PC-3 (cell line): Measurements from ENCODE around the gene SLC38A4. TPM values are rescaled to one million over a fixed set of nuclear protein-coding genes. Genes with fewer than 3 reads are reported as not detected.

ENCODE experiments used
- ATAC-seq: fragments of 200-7000 bp; cut with Tn5 transposase; 2 replicates; pipeline ENCODE4 v1.9.1; 2020; ENCODE audit warnings: mild to moderate bottlenecking, moderate library complexity
- BruUV-seq: library from RNA; stranded (reverse); fragments of 400-500 nt; replicated peaks from 2 replicates; lab custom pipeline; 2021; lab: Mats Ljungman, UMichigan
- CTCF ChIA-PET: fragments of 300-600 bp; sonication (Branson Sonifier 250); formaldehyde crosslinking; loops from one replicate; lab custom pipeline; 2022; ENCODE audit warnings: antibody characterized with exemption; lab: Charles Lee
- POLR2A ChIA-PET: fragments of 300-600 bp; sonication (Branson Sonifier 250); formaldehyde crosslinking; loops from one replicate; lab custom pipeline; 2022; ENCODE audit warnings: antibody characterized with exemption; ENCODE audit not compliant: unreplicated experiment; lab: Charles Lee
- DNase-seq: peaks from one replicate; pipeline ENCODE4 v3.0.0-alpha.2; 2015
- H2AFZ ChIP-seq: fragments of 300-600 bp; sonication (generic); 2 replicates; pipeline ENCODE4 v1.6.0; 2016; ENCODE audit warnings: antibody characterized with exemption, low read length
- H3F3A ChIP-seq: fragments of 300-600 bp; sonication (generic); one replicate; pipeline ENCODE4 v1.6.0; 2017; ENCODE audit warnings: antibody characterized with exemption, low read length, control low read depth, mild to moderate bottlenecking; ENCODE audit not compliant: unreplicated experiment
- H3K27ac ChIP-seq: fragments of 300-600 bp; sonication (generic); 2 replicates; pipeline ENCODE4 v1.5.1; 2016; ENCODE audit warnings: mild to moderate bottlenecking, low read length
- H3K27me3 ChIP-seq: fragments of 300-600 bp; sonication (generic); 2 replicates; pipeline ENCODE4 v1.6.1; 2016; ENCODE audit warnings: low read length, mixed read lengths
- H3K36me3 ChIP-seq: fragments of 300-600 bp; sonication (generic); 2 replicates; pipeline ENCODE4 v1.6.1; 2016; ENCODE audit warnings: low read depth, mixed run types, low read length, mixed read lengths
- H3K4me1 ChIP-seq: fragments of 300-600 bp; sonication (generic); 2 replicates; pipeline ENCODE4 v1.5.1; 2016; ENCODE audit warnings: low read length; ENCODE audit not compliant: insufficient read depth
- H3K4me2 ChIP-seq: fragments of 300-600 bp; sonication (generic); 2 replicates; pipeline ENCODE4 v1.6.0; 2016; ENCODE audit warnings: low read length
- H3K4me3 ChIP-seq: fragments of 300-600 bp; sonication (generic); 2 replicates; pipeline ENCODE4 v1.5.1; 2016; ENCODE audit warnings: mild to moderate bottlenecking, low read length, mixed read lengths
- H3K79me2 ChIP-seq: fragments of 300-600 bp; sonication (generic); 2 replicates; pipeline ENCODE4 v1.6.1; 2017; ENCODE audit warnings: low read length, mixed read lengths
- H3K9ac ChIP-seq: fragments of 300-600 bp; sonication (generic); 2 replicates; pipeline ENCODE4 v1.6.0; 2016; ENCODE audit warnings: mild to moderate bottlenecking, low read length
- H3K9me2 ChIP-seq: fragments of 300-600 bp; sonication (generic); replicated peaks from 2 replicates; pipeline ENCODE4 v1.6.1; 2016; ENCODE audit warnings: mixed run types, low read length, mixed read lengths
- H3K9me3 ChIP-seq: fragments of 300-600 bp; sonication (generic); 2 replicates; pipeline ENCODE4 v1.6.1; 2016; ENCODE audit warnings: low read length, mixed read lengths
- H4K20me1 ChIP-seq: fragments of 300-600 bp; sonication (generic); 2 replicates; pipeline ENCODE4 v1.6.1; 2016; ENCODE audit warnings: low read length, mixed read lengths
- EZH2 ChIP-seq: fragments of 300-600 bp; sonication (generic); IDR thresholded peaks from one replicate; pipeline ENCODE4 v1.6.1; 2017; ENCODE audit warnings: antibody characterized with exemption, mild to moderate bottlenecking, low read length; ENCODE audit not compliant: unreplicated experiment
- EZH2phosphoT487 ChIP-seq: fragments of 300-600 bp; sonication (generic); IDR thresholded peaks from 2 replicates; pipeline ENCODE4 v1.6.1; 2018; ENCODE audit warnings: mild to moderate bottlenecking, antibody characterized with exemption, low read length, borderline replicate concordance
- intact Hi-C: fragments of 100-400 bp; cut with micrococcal nuclease; formaldehyde crosslinking; loops from 2 replicates; pipeline ENCODE4 v1.9.0; 2023
- total RNA-seq: library from RNA; depleted of rRNA; stranded (reverse); fragments of >200 nt; gene quantifications from 2 replicates; pipeline ENCODE4 v1.2.3, GENCODE V29; 2014
- TF ChIP-seq, protein P1 (sequence below): fragments of 300-600 bp; sonication (generic); conservative IDR thresholded peaks from 2 replicates; pipeline ENCODE4 v1.5.1; 2017; ENCODE audit warnings: antibody characterized with exemption, low read depth, mild to moderate bottlenecking, low read length

SLC38A4 gene
- total RNA-seq, 1 experiment from 2014 or later = not detected

DNA sequence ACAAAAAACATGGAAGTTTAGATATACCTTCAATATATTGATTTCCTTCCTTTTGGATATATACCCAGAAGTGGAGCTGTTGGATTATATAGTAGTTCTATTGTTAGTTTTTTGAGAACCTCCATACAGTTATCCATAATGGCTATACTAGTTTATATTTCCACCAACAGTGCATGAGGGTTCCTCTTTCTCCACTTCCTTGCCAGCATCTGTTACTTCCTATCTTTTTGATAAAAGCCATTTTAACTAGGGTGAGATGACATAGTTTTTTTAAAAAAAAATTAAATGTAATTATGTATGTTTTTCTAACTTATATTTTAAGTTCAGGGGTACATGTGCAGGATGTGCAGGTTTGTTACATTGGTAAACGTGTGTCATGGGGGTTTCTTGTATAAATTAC lies 10.0 kb upstream of the SLC38A4 start:
- Histone ChIP-seq H3F3A (no peaks in the 10 kb centered on the region), H3K9ac (no peak overlapping the region), H3K4me3 (no peak overlapping the region), H3K4me2 (no peak overlapping the region), H3K9me3 (no peaks in the 10 kb centered on the region), H3K27me3 (no peaks in the 10 kb centered on the region), H3K27ac (no peak overlapping the region), H2AFZ (no peak overlapping the region), H3K36me3 (no peaks in the 10 kb centered on the region), H3K79me2 (no peaks in the 10 kb centered on the region), H3K4me1 (no peaks in the 10 kb centered on the region; the same call in 1 of the 2 replicates), H4K20me1 (no peaks in the 10 kb centered on the region), H3K9me2 (no peaks in the 10 kb centered on the region)
- ATAC-seq = no peak
- no peak for DNase-seq
- no peak for TF ChIP-seq EZH2
- TF ChIP-seq, protein P1, sequence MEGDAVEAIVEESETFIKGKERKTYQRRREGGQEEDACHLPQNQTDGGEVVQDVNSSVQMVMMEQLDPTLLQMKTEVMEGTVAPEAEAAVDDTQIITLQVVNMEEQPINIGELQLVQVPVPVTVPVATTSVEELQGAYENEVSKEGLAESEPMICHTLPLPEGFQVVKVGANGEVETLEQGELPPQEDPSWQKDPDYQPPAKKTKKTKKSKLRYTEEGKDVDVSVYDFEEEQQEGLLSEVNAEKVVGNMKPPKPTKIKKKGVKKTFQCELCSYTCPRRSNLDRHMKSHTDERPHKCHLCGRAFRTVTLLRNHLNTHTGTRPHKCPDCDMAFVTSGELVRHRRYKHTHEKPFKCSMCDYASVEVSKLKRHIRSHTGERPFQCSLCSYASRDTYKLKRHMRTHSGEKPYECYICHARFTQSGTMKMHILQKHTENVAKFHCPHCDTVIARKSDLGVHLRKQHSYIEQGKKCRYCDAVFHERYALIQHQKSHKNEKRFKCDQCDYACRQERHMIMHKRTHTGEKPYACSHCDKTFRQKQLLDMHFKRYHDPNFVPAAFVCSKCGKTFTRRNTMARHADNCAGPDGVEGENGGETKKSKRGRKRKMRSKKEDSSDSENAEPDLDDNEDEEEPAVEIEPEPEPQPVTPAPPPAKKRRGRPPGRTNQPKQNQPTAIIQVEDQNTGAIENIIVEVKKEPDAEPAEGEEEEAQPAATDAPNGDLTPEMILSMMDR = no peak
- no peak for TF ChIP-seq EZH2phosphoT487
- ChIA-PET POLR2A (no interaction called here), CTCF (no interaction called here)
- intact Hi-C loops = no loop called here
- BruUV-seq = no TSS peak

DNA sequence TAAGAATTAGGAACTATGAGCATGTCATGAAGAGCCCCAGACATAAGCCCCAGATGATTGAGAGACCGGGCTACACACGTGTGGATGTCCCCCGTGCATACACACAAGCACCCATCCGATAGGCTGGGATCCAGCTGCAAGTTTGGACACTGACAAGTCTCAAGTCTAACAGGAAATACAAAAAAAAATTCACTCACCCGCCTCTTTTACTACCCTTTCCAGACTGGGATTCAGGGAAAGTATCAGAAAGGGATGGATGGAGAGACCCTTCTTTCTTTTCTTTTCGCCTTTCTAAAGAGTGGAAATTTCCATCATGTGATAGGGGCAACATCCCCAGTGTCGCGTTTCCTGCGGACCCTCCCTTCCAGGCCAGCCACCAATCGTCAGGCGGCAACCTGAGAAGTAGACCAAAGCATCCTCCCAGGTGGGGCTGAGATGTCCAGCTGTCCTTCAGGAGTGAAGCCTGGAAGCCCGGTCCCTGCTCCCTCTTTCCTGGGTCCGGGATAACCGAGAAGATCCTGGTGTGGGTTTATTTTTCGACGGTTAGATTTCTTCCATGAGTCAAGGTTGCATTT lies 6.4 kb upstream of the SLC38A4 start:
- Histone ChIP-seq H3K9ac (no peak overlapping the region), H3F3A (no peaks in the 10 kb centered on the region), H3K4me3 (no peak overlapping the region), H3K4me1 (no peaks in the 10 kb centered on the region), H3K9me3 (no peaks in the 10 kb centered on the region), H3K27ac (no peak overlapping the region), H4K20me1 (no peaks in the 10 kb centered on the region), H3K4me2 (no peak overlapping the region), H3K27me3 (no peaks in the 10 kb centered on the region), H3K36me3 (no peaks in the 10 kb centered on the region), H3K79me2 (no peaks in the 10 kb centered on the region), H2AFZ (no peak overlapping the region), H3K9me2 (no peaks in the 10 kb centered on the region)
- ChIA-PET CTCF (no interaction called here), POLR2A (no interaction called here)
- ATAC-seq (no peak), DNase-seq (no peak)
- TF ChIP-seq EZH2phosphoT487 (no peak), EZH2 (no peak)
- TF ChIP-seq, protein P1 = no peak
- no TSS peak for BruUV-seq
- intact Hi-C loops = no loop called here

DNA sequence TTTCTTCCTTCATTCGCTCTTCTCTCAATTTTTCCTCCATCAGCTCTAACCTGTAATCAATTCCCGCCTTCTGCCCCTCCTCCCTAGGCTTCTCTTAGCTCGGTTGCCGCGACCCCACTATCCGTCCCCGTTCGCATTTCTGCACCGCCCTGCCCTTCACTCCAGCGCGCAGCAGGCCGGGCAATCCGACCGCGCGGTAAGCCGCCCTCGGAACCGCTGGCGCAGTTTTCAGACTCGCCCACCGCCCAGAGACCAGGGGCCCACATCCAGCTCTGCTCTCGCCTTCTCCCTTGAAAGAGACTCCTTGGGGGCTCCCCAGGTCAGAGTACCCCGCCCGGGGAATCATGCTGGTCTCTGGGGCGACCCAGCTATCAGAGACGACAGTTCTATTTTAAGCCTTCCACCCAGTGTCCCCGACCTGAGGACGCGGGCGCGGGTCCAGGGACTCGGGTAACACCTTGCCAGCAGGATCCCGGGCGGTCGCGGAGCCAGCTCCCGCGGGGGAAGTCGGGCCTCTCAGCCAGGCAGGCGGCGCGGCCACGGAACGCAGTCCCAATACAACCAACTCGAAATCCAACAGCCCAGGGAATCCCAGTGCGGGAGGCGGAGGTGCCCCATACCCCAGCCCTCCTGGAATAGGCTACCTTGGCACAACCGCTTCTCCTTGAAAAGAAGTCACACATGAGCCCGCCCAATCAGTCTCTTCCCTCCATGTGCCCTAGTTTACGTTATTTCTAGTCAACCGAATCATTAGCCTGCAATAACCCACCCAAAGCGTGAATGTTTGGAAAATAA lies 5.7 kb upstream of the SLC38A4 start:
- ChIA-PET CTCF (no interaction called here), POLR2A (no interaction called here)
- DNase-seq (no peak), ATAC-seq (no peak)
- TF ChIP-seq, protein P1 = no peak
- TF ChIP-seq EZH2 (no peak), EZH2phosphoT487 (no peak)
- H3K27ac ChIP-seq = no peak overlapping the region
- H3K4me1 ChIP-seq = no peaks in the 10 kb centered on the region
- no peaks in the 10 kb centered on the region for H3K79me2 ChIP-seq
- no peaks in the 10 kb centered on the region for H3K9me2 ChIP-seq
- BruUV-seq = no TSS peak
- H3K4me3 ChIP-seq = no peak overlapping the region
- intact Hi-C loops = no loop called here
- H3K36me3 ChIP-seq = no peaks in the 10 kb centered on the region
- H3K27me3 ChIP-seq = no peaks in the 10 kb centered on the region
- no peaks in the 10 kb centered on the region for H3F3A ChIP-seq
- no peak overlapping the region for H3K9ac ChIP-seq
- H3K4me2 ChIP-seq = no peak overlapping the region
- H4K20me1 ChIP-seq = no peaks in the 10 kb centered on the region
- no peak overlapping the region for H2AFZ ChIP-seq
- no peaks in the 10 kb centered on the region for H3K9me3 ChIP-seq
